SKM-1 (cell line): ENCODE results near the gene ROPN1B.

Experiments
- DNase-seq: peaks from one replicate; lab custom pipeline; 2025; ENCODE audit not compliant: unreplicated experiment; lab: John Stamatoyannopoulos, UW

Gene ROPN1B

DNA sequence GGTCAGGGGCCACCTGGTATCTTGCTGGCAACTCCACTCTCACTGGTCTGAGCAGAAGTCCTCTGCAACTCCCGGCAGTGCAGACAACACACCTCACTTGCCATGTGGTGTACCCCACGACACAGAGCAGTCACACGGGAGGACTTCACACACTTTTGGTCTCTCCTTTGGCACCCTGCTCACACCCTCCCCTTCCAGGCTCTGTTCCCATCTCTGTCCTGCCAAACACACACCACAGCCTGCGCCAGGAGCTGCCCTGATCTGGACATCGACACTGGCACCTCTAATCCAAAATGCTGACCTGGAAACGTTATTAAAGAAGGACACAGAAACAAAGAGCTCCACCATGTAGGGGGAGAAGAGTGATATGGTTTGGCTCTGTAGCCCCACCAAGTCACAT is 57.8 kb downstream of the ROPN1B start:
- no peak for DNase-seq

DNA sequence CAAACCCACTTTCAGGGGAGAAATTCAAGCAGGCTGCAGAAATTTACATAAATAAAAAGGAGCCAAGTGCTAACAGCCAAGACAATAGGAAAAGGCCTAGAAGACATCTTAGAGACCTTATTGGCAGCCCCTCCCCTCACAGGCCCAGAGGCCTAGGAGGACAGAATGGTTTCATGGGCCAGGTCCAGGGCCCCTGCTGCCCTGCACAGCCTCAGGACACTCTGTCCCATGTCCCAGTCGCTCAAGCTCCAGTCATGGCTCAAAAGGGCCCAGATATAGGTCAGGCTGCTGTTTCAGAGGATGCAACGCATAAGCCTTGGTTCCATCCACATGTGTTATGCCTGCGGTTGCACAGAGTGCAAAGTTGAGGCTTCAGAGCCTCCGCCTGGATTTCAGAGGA is 59.1 kb downstream of the ROPN1B start:
- no peak for DNase-seq

DNA sequence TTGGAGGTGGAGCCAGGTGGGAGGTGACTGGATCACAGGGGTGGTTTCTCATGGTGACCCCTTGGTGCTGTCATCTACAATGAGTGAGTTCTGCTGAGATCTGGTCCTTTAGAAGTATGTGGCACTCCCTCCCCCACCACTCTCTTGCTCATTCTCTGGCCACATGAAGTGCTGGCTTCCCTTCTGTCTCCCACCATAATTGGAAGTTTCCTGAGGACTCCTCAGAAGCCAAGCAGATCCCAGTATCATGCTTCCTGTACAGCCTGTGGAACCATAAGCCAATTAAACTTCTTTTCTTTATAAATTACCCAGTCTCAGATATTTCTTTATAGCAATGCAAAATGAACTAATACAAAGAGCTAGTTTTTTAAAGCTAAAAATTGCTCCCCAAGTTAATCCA is 60.3 kb downstream of the ROPN1B start:
- DNase-seq: no peak

DNA sequence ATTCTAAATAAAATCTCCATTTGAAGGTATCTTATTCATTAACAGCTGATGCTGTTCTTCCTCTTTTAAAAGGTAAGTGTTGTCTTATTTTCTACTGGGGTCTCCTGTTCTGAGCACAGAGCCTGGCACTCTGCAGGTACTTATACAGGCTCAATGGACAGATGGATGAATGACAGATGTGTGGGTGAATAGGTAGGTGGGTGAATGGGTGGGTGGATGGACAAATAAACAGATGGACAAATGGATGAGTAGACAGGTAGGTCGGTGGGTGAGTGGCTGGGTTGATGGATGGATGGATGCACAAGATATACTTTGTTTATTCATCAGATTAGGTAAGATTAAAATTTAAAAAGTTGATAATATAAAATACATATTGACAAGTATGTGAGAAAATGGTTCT is 61.5 kb downstream of the ROPN1B start:
- DNase-seq: no peak

DNA sequence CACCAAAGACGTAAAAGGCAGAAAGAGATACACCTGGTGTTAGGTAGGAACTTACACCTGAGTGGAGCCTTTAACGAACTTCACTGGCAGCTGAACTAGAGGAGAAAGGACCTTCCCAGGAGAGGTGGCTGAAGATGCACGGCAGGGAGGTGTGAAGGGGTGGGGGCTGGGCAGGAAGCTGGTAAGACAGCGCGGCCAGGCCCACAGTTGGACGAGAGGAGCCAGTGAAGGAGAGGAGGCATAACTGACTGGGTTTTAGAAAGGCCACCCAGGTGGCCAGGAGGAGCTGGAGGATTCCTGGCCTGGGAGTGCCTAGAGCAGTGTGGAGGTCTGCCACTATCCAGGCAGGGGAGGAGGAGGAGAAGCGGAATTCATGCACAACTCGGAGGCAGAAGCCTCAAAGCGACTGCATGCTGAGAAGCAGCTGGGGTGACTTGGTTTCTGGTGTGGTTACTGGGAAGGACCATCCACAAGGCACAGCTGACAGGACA is 63.0 kb downstream of the ROPN1B start:
- no peak for DNase-seq
